ENCODE results near the gene LSM6. TPM values are rescaled to one million over a fixed set of nuclear protein-coding genes. Genes with fewer than 3 reads are reported as not detected.

Gene LSM6
- total RNA-seq, 4 donors from 2014 or later = 12.7 to 31.0 (median 15.5) TPM

GRCh38 chr4:146232131-146232722 is 56.7 kb downstream of the LSM6 start:
- Histone ChIP-seq H3K27ac (no peak overlapping the region), H3K4me3 (no peak overlapping the region), H3K9me3 (no peaks in the 10 kb centered on the region), H3K27me3 (no peaks in the 10 kb centered on the region), H3K36me3 (no peaks in the 10 kb centered on the region), H3K4me1 (peaks cover 0 to 6% of the 10 kb centered on the region in 2 donors)
- no peak for TF ChIP-seq POLR2A (IDR thresholded peaks at IDR 0.05)
- TF ChIP-seq, protein P1, sequence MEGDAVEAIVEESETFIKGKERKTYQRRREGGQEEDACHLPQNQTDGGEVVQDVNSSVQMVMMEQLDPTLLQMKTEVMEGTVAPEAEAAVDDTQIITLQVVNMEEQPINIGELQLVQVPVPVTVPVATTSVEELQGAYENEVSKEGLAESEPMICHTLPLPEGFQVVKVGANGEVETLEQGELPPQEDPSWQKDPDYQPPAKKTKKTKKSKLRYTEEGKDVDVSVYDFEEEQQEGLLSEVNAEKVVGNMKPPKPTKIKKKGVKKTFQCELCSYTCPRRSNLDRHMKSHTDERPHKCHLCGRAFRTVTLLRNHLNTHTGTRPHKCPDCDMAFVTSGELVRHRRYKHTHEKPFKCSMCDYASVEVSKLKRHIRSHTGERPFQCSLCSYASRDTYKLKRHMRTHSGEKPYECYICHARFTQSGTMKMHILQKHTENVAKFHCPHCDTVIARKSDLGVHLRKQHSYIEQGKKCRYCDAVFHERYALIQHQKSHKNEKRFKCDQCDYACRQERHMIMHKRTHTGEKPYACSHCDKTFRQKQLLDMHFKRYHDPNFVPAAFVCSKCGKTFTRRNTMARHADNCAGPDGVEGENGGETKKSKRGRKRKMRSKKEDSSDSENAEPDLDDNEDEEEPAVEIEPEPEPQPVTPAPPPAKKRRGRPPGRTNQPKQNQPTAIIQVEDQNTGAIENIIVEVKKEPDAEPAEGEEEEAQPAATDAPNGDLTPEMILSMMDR (IDR thresholded peaks at IDR 0.05 in 4 of 5, conservative IDR thresholded peaks at IDR 0.05 in 1 of 5) = no peak
- in situ Hi-C loops (cut with MboI; ENCODE audit: low sequenced_read_pairs in 4 of 4) (no loop called here), intact Hi-C loops (cut with DNase I; ENCODE audit: low total_unique reads) (no loop called here)
- ATAC-seq (no peak), DNase-seq (no peak)

- ATAC-seq (peak; percentile 49 to 63), DNase-seq (peak in 1 of 2 donors; percentile 28)
- in situ Hi-C loops (cut with MboI; ENCODE audit: low sequenced_read_pairs in 4 of 4) = no loop called here
- Histone ChIP-seq H3K4me1 (peaks cover 0 to 9% of the 10 kb centered on the region in 2 donors), H3K9me3 (no peaks in the 10 kb centered on the region), H3K36me3 (no peaks in the 10 kb centered on the region), H3K27me3 (no peaks in the 10 kb centered on the region), H3K27ac (peak overlapping the region in 1 of 4 donors; percentile 54), H3K4me3 (no peak overlapping the region)
- intact Hi-C loops (cut with DNase I; ENCODE audit: low total_unique reads) = loop anchor here (5.0 kb wide), 1 partner anchor 682 kb away; no protein-coding TSS in a partner anchor
- TF ChIP-seq, protein P1 (IDR thresholded peaks at IDR 0.05 in 4 of 5, conservative IDR thresholded peaks at IDR 0.05 in 1 of 5) = no peak
- TF ChIP-seq POLR2A (IDR thresholded peaks at IDR 0.05) = no peak
These were observed 60.2 kb downstream of the LSM6 start for GRCh38 chr4:146235654-146236177.

DNA sequence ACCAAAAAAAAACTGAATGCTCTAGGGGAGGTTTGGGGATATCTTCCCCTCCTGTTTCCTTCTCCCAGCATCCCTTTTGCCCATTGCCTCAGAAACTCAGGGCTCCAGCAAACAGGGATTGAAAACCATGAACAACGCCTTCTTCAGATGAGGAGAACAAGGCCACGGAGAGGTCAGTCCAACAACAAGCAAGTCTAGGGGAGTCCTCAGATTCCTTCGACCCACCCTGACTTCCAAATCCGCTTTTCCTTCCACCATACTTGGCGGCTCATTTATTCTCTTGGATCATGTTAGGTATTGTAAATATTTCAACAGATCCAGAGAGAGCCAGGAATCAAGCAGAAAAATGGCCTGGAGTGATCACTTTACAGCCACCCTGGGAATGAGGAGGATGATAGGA is 60.7 kb downstream of the LSM6 start:
- intact Hi-C loops (cut with DNase I; ENCODE audit: low total_unique reads) (loop anchor here (5.0 kb wide), 1 partner anchor 681 kb away; no protein-coding TSS in a partner anchor), in situ Hi-C loops (cut with MboI; ENCODE audit: low sequenced_read_pairs in 4 of 4) (no loop called here)
- no peak for ATAC-seq
- no peaks in the 10 kb centered on the region for H3K27me3 ChIP-seq
- no peak for DNase-seq
- no peaks in the 10 kb centered on the region for H3K9me3 ChIP-seq
- no peak for TF ChIP-seq POLR2A (IDR thresholded peaks at IDR 0.05)
- TF ChIP-seq, protein P1 (IDR thresholded peaks at IDR 0.05 in 4 of 5, conservative IDR thresholded peaks at IDR 0.05 in 1 of 5) = no peak
- no peak overlapping the region for H3K4me3 ChIP-seq
- no peaks in the 10 kb centered on the region for H3K36me3 ChIP-seq
- H3K27ac ChIP-seq = no peak overlapping the region
- peaks cover 0 to 13% of the 10 kb centered on the region in 2 donors for H3K4me1 ChIP-seq

GRCh38 chr4:146237092-146237491 is 61.6 kb downstream of the LSM6 start:
- intact Hi-C loops (cut with DNase I; ENCODE audit: low total_unique reads) (loop anchor here (5.0 kb wide), 1 partner anchor 680 kb away; no protein-coding TSS in a partner anchor), in situ Hi-C loops (cut with MboI; ENCODE audit: low sequenced_read_pairs in 4 of 4) (no loop called here)
- DNase-seq (no peak), ATAC-seq (no peak)
- Histone ChIP-seq H3K36me3 (no peaks in the 10 kb centered on the region), H3K9me3 (no peaks in the 10 kb centered on the region), H3K4me3 (no peak overlapping the region), H3K4me1 (peaks cover under 1 to 18% of the 10 kb centered on the region in 2 donors), H3K27ac (no peak overlapping the region), H3K27me3 (no peaks in the 10 kb centered on the region)
- TF ChIP-seq, protein P1 (IDR thresholded peaks at IDR 0.05 in 4 of 5, conservative IDR thresholded peaks at IDR 0.05 in 1 of 5) = no peak
- TF ChIP-seq POLR2A (IDR thresholded peaks at IDR 0.05) = no peak
